ENCODE results near the gene C16orf95.
"Not testable (repeated sequence)": the region's sequence is repeated elsewhere in the genome, so short reads cannot be mapped to it uniquely, and the experiment has no call there.

Gene C16orf95

GRCh38 chr16:87263418-87264052 lies 53.7 kb downstream of the C16orf95 start:
- H3K27ac ChIP-seq: no peak overlapping the region
- CTCF ChIA-PET: interaction anchor here (0.7 kb wide), 1 partner anchor 62 kb away, joined by 3 read pairs; no protein-coding TSS in a partner anchor
- TF ChIP-seq CTCF (conservative IDR thresholded peaks at IDR 0.05; ENCODE audit: low read depth): no peak
- DNase-seq (ENCODE audit: low spot score): no peak
- POLR2A ChIA-PET (ENCODE audit: low non-redundant PET): no interaction called here

GRCh38 chr16:87259431-87259830 lies 57.8 kb downstream of the C16orf95 start:
- no peak overlapping the region for H3K27ac ChIP-seq
- POLR2A ChIA-PET (ENCODE audit: low non-redundant PET): no interaction called here
- no peak for TF ChIP-seq CTCF (conservative IDR thresholded peaks at IDR 0.05; ENCODE audit: low read depth)
- DNase-seq (ENCODE audit: low spot score): no peak
- CTCF ChIA-PET: interaction anchor here (1.3 kb wide), 1 partner anchor 197 kb away, joined by 5 read pairs; no protein-coding TSS in a partner anchor

- DNase-seq (ENCODE audit: low spot score); POLR2A ChIA-PET (ENCODE audit: low non-redundant PET); CTCF ChIA-PET: not testable (repeated sequence)
Observed at GRCh38 chr16:87258653-87259052, 58.5 kb downstream of the C16orf95 start.

GRCh38 chr16:87255866-87256265 lies 61.3 kb downstream of the C16orf95 start:
- ChIA-PET CTCF (interaction anchor here (0.5 to 0.7 kb wide), 3 partner anchors 21 to 482 kb away, joined by 3 to 6 read pairs (median 3); no protein-coding TSS in a partner anchor), POLR2A (ENCODE audit: low non-redundant PET) (no interaction called here)
- no peak for DNase-seq (ENCODE audit: low spot score)
- H3K27ac ChIP-seq: no peak overlapping the region
- no peak for TF ChIP-seq CTCF (conservative IDR thresholded peaks at IDR 0.05; ENCODE audit: low read depth)

More at GRCh38 chr16:87258653-87259052, 58.5 kb downstream of the C16orf95 start:
- H3K27ac ChIP-seq: not testable (repeated sequence)

- POLR2A ChIA-PET (ENCODE audit: low non-redundant PET): no interaction called here
- CTCF ChIA-PET: no interaction called here
- TF ChIP-seq CTCF (conservative IDR thresholded peaks at IDR 0.05; ENCODE audit: low read depth): no peak
- no peak overlapping the region for H3K27ac ChIP-seq
- DNase-seq (ENCODE audit: low spot score): no peak
Observed at GRCh38 chr16:87254734-87255133, 62.5 kb downstream of the C16orf95 start.

GRCh38 chr16:87254296-87254695 lies 62.9 kb downstream of the C16orf95 start:
- no peak for TF ChIP-seq CTCF (conservative IDR thresholded peaks at IDR 0.05; ENCODE audit: low read depth)
- ChIA-PET POLR2A (ENCODE audit: low non-redundant PET) (no interaction called here), CTCF (no interaction called here)
- DNase-seq (ENCODE audit: low spot score): no peak
- H3K27ac ChIP-seq: no peak overlapping the region

- ChIA-PET POLR2A (ENCODE audit: low non-redundant PET) (no interaction called here), CTCF (no interaction called here)
- no peak overlapping the region for H3K27ac ChIP-seq
Observed at GRCh38 chr16:87253536-87253935, 63.7 kb downstream of the C16orf95 start.

More at GRCh38 chr16:87253536-87253935, 63.7 kb downstream of the C16orf95 start:
- TF ChIP-seq CTCF (conservative IDR thresholded peaks at IDR 0.05; ENCODE audit: low read depth): no peak
- no peak for DNase-seq (ENCODE audit: low spot score)

Measured in RWPE1 (cell line).